ENCODE data around the gene UBD. TPM values are rescaled to one million over a fixed set of nuclear protein-coding genes. Genes with fewer than 3 reads are reported as not detected.

UBD gene
- total RNA-seq, 4 donors from 2014 or later = 0.33 to 0.87 TPM; not detected in 2

DNA sequence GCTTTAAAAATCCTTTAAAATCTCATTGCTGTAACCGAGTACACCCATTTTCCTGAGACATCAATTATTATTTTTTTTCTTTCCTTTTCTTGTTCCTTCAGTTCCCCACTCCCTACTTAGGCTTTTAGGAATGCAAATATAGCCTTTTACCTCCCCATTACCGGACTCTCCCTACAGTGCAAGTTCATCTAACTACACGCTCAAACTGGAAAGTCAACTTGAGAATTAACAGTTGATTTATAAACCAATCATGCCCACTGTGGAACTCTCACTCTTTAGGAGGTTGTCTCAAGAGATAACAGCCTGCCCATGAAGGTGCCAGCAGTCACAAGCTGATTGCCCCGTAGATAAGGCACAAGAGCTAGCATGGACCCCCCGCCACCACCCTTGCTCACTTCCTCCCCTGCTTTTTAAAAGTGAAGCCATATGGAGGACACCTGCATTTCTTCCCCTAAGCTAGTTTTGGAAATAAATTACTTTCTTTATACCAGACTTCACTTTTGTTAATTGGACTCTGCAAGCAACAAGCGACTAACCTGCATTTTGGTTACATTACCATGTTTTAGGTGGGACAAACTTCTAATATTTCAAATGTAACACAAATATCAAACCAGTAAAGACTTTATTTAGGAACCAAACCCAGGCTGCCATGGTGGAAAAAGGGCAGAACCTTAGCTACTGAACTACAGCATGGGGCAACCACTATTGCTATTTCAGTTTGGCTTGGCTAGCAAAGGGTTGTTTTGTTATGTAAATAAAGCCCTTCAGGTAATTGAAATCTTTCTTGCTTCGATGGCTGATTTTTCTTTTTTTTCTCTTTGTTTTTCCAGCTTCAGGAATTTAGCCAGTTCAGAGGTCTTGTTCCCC is 34.9 kb downstream of the UBD start:
- DNase-seq = no peak
- no peaks in the 10 kb centered on the region for H3K4me1 ChIP-seq
- H3K36me3 ChIP-seq = no peaks in the 10 kb centered on the region
- no peak overlapping the region for H3K27ac ChIP-seq
- no peak overlapping the region for H3K4me3 ChIP-seq
- in situ Hi-C loops (cut with MboI; ENCODE audit: low sequenced_read_pairs in 4 of 4) (no loop called here), intact Hi-C loops (cut with DNase I; ENCODE audit: low total_unique reads) (no loop called here)
- no peak for TF ChIP-seq POLR2A (IDR thresholded peaks at IDR 0.05)
- TF ChIP-seq, protein P1, sequence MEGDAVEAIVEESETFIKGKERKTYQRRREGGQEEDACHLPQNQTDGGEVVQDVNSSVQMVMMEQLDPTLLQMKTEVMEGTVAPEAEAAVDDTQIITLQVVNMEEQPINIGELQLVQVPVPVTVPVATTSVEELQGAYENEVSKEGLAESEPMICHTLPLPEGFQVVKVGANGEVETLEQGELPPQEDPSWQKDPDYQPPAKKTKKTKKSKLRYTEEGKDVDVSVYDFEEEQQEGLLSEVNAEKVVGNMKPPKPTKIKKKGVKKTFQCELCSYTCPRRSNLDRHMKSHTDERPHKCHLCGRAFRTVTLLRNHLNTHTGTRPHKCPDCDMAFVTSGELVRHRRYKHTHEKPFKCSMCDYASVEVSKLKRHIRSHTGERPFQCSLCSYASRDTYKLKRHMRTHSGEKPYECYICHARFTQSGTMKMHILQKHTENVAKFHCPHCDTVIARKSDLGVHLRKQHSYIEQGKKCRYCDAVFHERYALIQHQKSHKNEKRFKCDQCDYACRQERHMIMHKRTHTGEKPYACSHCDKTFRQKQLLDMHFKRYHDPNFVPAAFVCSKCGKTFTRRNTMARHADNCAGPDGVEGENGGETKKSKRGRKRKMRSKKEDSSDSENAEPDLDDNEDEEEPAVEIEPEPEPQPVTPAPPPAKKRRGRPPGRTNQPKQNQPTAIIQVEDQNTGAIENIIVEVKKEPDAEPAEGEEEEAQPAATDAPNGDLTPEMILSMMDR (IDR thresholded peaks at IDR 0.05 in 4 of 5, conservative IDR thresholded peaks at IDR 0.05 in 1 of 5) = no peak
- no peak for ATAC-seq
- no peaks in the 10 kb centered on the region for H3K9me3 ChIP-seq
- no peaks in the 10 kb centered on the region for H3K27me3 ChIP-seq

DNA sequence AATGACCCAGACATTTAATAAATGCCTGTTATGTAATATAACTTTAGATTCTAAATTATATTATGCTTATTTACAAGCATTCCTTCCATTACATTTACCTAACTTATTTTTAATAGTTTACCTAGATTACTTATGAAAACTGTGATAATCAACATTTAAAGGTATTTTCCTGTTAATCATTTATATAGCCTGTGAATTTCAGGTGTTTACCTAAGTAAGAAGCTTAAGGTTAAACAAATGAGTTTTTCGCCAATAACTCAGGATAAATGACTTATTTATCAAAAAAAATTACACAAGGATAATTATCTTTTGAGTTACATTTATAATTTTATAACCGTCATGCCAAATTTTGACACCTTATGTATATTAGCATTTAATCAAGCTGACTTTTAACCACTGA is 35.5 kb downstream of the UBD start:
- H3K27ac ChIP-seq = no peak overlapping the region
- intact Hi-C loops (cut with DNase I; ENCODE audit: low total_unique reads) (no loop called here), in situ Hi-C loops (cut with MboI; ENCODE audit: low sequenced_read_pairs in 4 of 4) (no loop called here)
- ATAC-seq (no peak), DNase-seq (no peak)
- no peaks in the 10 kb centered on the region for H3K27me3 ChIP-seq
- H3K4me3 ChIP-seq = no peak overlapping the region
- H3K36me3 ChIP-seq = no peaks in the 10 kb centered on the region
- H3K9me3 ChIP-seq = no peaks in the 10 kb centered on the region
- H3K4me1 ChIP-seq = no peaks in the 10 kb centered on the region
- TF ChIP-seq, protein P1 (IDR thresholded peaks at IDR 0.05 in 4 of 5, conservative IDR thresholded peaks at IDR 0.05 in 1 of 5) = no peak
- no peak for TF ChIP-seq POLR2A (IDR thresholded peaks at IDR 0.05)

DNA sequence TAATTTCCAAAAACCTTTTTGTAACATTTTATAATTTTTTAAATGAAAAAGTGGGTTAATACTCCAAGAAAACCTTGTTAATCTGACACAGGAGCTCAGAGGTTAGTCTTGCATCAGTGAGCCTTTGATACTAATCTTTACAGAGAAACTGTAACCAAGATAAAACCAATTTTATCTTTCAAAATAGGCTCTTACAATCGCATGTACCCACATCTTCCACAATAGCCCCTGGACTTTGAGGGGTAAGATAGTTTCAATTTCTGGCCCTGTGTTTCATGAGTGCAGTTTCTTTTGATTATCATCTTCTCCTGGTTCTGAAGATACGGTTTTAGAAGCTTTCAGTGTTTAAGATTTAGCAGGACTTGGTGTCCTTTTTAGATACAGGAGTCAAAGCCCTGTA is 37.3 kb downstream of the UBD start:
- no peak for ATAC-seq
- in situ Hi-C loops (cut with MboI; ENCODE audit: low sequenced_read_pairs in 4 of 4) = no loop called here
- Histone ChIP-seq H3K4me3 (no peak overlapping the region), H3K27me3 (no peaks in the 10 kb centered on the region), H3K9me3 (no peaks in the 10 kb centered on the region), H3K36me3 (no peaks in the 10 kb centered on the region), H3K4me1 (no peaks in the 10 kb centered on the region), H3K27ac (no peak overlapping the region)
- TF ChIP-seq POLR2A (IDR thresholded peaks at IDR 0.05) = no peak
- TF ChIP-seq, protein P1 (IDR thresholded peaks at IDR 0.05 in 4 of 5, conservative IDR thresholded peaks at IDR 0.05 in 1 of 5) = no peak
- intact Hi-C loops (cut with DNase I; ENCODE audit: low total_unique reads) = no loop called here
- DNase-seq = no peak

DNA sequence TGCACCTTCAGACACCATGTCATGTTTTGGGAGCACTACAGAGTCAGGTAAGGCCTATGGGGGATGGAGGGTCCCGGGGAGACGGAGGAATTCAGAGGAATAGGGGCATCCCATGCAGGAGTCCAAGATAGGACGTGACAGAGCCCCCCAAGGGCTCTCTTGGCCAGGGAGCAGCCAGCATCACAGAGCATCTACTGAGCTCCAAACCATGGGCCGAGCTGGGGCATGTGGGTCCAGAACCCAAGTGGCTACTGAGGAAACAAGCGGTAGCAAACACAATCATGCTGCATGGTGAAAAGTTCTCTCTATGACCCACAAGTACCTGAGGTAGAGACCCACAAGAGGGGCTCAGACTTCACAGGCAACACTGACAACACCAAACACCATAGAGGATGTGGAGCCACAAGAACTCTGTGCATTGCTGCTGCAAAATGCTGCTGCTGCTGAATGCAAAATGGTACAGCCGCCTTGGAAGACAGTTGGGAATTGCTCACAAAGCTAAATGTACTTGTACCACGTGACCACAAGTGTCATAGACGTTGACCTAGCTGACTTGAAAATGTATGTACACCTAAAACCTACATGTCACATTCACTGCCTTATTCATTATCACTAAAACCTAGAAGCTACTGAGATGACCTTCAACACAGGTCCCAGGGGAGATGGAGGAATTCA is 38.4 kb downstream of the UBD start:
- H3K4me3 ChIP-seq = no peak overlapping the region

More for the DNA sequence above, 38.4 kb downstream of the UBD start:
- Histone ChIP-seq H3K9me3 (no peaks in the 10 kb centered on the region), H3K36me3 (no peaks in the 10 kb centered on the region), H3K27ac (no peak overlapping the region), H3K4me1 (no peaks in the 10 kb centered on the region), H3K27me3 (no peaks in the 10 kb centered on the region)
- in situ Hi-C loops (cut with MboI; ENCODE audit: low sequenced_read_pairs in 4 of 4) (no loop called here), intact Hi-C loops (cut with DNase I; ENCODE audit: low total_unique reads) (no loop called here)
- ATAC-seq (no peak), DNase-seq (no peak)
- no peak for TF ChIP-seq POLR2A (IDR thresholded peaks at IDR 0.05)
- TF ChIP-seq, protein P1 (IDR thresholded peaks at IDR 0.05 in 4 of 5, conservative IDR thresholded peaks at IDR 0.05 in 1 of 5) = no peak
